NCI-H1417 (cell line): Measurements from ENCODE around the gene UNC119B.
"Not testable (repeated sequence)": the region's sequence is repeated elsewhere in the genome, so short reads cannot be mapped to it uniquely, and the experiment has no call there.

ENCODE experiments used
- DNase-seq, 3 experiments: peaks; one replicate each; lab custom pipeline; 2025; lab: John Stamatoyannopoulos, UW

The UNC119B gene

DNA sequence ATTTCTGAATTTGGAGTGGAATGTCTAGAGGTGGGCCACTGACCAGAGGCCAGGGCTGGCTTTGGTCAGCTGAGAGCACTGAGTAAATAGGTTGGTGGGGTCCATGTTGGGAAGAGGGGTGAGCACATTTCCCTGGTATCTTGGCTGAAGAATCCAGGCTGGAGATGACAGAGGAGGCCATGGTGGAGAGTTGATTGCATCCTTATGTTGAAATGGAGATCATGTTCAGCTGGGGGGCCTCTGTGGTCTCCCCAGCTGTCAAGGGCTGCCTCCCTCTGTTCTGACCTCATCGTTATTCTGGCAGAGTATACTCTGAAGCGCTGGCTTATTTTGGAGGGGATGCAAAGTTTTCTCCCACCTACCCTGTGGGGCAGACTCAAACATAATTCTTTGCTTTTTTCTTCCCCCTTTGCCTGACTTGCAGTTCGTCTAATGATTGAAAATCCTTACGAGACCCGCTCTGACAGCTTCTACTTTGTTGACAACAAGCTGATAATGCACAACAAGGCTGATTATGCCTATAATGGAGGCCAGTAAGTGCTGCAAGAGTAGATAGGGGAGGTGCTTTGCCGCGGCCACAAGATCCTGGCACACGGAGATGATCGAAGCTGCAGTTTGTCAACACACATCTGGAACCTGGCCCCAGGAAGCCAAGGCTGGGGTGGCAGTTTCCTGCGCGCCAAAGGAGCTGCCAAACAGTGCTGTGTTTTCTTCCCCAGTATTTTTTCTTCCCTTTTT is 9.4 kb downstream of the UNC119B start:
- no peak for DNase-seq

DNA sequence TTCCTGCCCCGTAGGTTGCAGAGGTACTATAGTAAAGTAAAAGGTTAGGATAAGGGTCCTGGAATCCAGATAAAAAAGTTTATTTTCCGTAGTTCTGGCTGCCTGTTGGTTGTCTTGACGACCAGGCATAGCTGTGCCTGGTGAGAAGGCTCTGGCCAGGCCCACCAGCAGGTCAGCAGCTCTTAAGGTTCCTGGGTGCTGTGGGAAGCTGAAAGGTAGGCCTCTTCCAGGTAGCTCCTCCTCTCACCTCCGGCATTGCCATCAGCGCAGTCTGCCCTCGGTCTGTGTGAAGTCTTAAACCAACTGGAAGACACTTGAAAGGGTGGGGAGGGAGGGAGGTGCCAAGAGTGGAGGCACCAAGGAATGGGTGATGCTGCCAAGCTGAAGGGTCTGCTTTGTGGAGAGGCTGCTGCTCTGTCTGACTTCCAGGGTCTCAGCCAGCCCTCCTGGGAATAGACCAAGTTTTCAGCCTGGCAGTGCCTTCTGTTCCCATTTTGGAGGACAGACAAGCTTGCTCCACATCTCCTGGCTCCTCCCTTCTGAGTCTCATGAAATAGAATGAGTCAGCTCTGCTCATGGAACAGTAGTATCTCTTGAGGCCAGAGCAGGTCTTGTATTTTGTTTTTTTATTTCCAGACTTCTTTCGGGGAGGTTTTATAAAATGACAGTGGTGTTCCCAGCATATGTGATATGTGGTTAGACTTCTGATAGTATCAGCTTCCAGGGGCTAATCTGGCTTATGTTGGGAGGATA is 10.2 kb downstream of the UNC119B start:
- DNase-seq: no peak

DNA sequence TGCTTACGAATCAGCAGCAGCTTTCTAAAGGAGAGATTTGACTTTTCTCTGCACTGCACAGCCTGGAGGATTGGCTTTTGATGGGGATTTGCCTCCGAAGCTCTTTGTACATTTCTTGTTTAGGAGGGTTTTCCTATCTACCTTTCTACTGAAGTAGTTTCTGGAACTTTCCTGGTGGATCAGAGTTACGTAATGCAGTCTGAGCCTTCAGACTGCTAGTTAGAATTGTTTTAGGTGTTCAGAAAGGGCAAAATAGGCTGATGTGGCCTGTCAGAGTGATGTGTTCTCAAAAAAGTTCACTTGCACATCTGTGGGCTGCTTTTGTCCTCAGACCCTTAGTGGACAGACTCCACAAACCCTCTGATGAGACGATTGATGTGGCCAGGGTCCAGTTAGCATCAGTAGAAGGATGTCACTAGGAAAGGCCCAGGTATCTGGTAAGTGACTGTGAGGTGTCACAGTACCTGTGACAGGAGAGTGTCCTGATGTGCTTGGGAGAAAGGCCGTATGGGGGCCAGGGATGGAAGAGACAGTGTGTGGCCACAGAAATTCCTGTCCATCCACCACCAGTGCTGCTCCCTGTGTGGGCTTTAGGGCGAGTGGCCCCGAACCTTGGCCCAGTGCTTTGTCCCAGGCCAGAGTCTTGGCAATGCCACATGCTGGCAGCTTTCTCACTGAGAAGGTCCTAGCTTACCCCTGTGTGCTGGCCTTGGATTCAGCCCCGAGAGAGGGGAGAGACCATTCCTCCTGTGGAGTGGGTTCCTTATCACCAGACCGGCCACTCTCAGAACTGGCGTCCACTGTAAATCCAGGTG is 10.9 kb downstream of the UNC119B start:
- DNase-seq: no peak

- DNase-seq: no peak
Measured at GRCh38 chr12:120721866-120722265, 11.6 kb downstream of the UNC119B start.

DNA sequence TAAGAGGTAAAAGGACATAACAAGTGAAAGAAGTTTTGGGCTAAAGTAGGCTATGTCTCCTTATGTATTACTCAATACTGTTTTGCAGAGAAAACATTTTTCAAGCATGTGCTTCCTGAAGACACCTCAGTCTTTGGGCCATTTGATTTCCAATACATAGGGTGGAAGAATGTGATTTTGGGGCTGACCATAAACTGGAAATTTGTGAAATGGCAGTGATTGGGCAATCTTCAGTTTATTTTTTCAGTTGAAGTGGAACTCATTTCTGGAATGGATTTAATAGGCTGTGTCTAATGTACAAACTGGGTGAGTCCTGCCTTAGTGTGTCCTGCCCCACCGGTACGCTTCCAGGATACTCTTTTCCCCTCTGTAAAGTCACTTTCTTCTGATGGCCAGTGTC is 12.5 kb downstream of the UNC119B start:
- no peak for DNase-seq

GRCh38 chr12:120724720-120725119 is 14.5 kb downstream of the UNC119B start:
- no peak for DNase-seq

DNA sequence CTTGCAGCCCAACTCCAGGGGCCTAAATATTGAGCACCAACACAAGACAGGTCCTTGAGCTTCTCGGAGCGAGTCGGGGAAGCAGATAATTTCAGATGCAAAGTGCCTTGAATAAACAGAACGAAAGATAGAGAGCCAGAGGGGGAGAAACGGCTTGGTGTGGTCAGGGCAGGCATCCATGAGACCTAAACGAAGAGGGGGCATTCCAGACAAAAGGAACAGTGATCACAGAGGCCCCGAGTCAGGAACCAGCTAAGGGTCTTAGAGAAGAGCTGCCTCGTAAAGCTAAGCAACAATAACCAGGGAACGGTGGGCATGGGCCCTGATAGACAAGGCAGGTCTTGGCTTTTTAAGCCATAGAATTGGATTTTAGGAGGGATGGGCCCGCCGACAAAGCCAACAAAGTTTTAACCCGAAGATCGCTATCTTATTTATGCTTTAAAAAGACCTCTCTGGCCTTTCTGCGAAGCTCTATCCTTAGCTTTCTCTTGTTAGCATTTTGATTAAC is 14.9 kb downstream of the UNC119B start:
- peak in 2 of 3 experiments; percentile 47 to 86 for DNase-seq

DNA sequence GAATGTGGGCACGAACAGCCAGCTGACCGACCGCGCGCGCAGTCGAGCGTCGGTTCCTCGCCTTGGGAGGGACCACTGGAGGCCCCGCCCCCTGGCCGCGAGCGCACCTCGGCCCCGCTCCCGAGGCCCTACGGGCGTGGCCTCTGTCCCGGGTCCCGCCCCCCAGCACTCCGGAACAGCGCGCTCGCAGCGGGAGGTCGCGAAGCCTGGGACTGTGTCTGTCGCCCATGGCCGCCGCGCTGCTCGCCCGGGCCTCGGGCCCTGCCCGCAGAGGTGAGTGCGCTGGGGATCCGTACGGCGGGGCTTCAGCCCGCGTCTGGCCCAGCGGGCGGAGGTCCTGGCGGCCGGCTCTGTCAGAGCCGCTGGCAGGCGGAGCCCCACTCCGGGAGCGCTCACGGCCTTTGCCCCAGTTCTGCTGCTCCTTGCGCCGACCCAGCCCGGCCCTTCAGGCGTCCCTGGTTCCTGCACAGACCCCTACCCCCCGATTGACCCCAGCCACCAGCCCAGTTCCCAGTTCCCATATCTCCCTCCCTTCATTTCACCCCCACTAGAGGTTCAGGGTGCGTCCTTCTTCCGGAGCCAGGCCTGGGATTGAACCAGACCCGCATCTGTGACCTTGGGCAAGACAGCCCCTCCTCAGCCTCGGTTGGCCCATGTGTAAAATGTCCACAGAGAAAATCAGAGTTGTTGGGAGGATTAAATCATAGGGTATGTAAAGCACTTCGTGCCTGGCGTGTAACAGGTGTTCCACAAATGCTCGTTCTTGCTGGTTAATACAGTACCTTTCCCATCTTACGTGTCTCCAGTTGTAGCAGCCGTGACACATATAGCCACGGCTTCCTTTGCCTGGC is 15.6 kb downstream of the UNC119B start, which contains the start of gene ACADS:
Gene ACADS, plus strand, starts transcription at position 168 of the 851 bp plus-strand sequence. Its CDS starts 60 bp downstream, at position 228.
- peak; percentile 93 to 97 (median 95) for DNase-seq

DNA sequence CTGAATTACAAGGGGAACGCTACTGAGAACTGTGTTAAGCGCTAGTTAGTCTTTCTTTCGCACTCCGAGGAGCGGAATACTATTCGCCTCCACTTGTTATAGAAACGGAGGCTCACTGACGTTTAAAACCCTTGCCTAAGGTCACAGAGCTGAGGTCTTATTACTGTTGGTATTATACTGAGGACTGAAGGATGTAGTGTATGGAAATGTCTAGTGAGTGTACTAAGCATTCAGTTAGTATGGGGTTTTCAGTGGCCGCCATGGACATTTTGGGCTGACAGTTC is 16.2 kb downstream of the UNC119B start:
- no peak for DNase-seq

GRCh38 chr12:120726961-120727360 is 16.7 kb downstream of the UNC119B start:
- no peak for DNase-seq

GRCh38 chr12:120732198-120732597 is 21.9 kb downstream of the UNC119B start:
- DNase-seq: not testable (repeated sequence)

- no peak for DNase-seq
Measured at GRCh38 chr12:120733574-120733973, 23.3 kb downstream of the UNC119B start.

- DNase-seq: peak in 1 of 3 experiments; percentile 81
Measured at GRCh38 chr12:120734210-120734609, 24.0 kb downstream of the UNC119B start.

- no peak for DNase-seq
Measured at GRCh38 chr12:120735181-120735580, 24.9 kb downstream of the UNC119B start.

DNA sequence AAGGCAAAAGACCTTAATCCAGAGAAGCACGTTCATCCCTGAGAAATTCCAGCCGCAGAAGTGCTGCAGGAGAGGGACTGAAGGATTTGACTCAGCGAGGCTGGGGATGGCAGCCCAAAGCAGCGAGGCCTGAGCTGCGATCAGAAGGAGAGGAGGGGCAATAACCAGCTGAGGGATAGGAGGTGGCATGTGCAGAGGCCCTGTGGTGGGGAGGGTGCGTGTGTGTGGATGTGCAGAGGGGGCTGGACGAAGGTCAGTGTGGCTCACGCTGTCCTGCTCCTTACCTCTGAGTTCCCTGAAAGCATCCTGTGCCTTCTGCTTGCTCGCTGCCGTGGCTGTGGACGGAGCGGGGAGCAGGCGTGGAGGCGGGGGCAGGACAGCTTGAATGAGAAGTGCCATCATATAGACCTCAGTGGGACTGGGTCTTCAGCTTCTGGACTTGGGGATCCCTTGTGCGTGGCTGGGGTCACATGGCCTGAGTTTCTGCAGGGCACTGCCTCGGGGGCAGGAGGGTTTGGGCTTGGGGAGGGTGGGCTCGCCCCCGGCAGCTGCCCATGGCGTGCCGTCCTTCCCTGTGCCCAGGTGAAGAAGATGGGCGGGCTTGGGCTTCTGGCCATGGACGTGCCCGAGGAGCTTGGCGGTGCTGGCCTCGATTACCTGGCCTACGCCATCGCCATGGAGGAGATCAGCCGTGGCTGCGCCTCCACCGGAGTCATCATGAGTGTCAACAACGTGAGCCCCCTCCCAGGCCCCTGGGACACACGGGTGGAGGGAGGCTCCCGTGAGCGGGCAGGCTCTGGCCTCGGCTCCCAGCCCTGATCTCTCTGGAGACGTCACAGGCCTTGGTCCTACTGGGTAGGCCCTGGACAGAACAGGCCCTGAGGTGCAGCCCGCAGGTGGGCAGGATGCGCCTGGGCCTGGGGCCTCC is 26.4 kb downstream of the UNC119B start:
- DNase-seq: no peak

DNA sequence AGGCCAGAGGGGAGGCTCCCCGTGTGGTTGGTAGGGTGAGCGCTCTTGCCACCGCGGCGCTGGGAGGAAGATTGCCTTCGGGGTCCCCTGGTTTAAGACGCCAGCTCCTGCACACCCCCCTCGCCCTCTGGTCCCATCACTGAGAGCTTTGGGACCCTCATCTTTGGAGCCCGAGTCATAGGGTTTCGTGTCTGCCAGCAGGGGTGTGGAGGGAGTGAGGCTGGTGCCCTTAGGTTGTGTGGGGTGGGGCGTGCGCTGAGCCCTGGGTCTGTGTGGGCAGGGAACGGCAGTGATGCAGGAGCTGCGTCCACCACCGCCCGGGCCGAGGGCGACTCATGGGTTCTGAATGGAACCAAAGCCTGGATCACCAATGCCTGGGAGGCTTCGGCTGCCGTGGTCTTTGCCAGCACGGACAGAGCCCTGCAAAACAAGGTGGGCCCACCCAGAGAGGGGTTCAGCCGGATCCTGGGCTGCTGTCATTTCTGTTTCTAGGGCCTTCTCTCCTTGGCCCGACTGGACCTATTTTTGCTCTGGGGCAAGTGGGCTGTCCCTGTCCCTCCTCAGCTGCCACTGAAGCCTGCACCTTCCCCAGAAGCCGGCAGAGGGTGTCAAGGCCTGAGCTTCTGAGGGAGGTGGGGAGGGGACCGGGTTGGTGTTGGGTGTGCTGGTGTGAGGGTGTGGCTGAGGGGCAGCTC is 27.4 kb downstream of the UNC119B start:
- no peak for DNase-seq

GRCh38 chr12:120738252-120739030 is 28.2 kb downstream of the UNC119B start:
- no peak for DNase-seq

GRCh38 chr12:120739031-120739762 is 28.9 kb downstream of the UNC119B start:
- DNase-seq: no peak
